NCI-H345 treated with DMSO at 0.1 percent for 48 hours (cell line): ENCODE data around the gene GPRASP2.
"Not testable (repeated sequence)": the region's sequence is repeated elsewhere in the genome, so short reads cannot be mapped to it uniquely, and the experiment has no call there.

Experiments
- DNase-seq: peaks from one replicate; lab custom pipeline; 2025; ENCODE audit not compliant: unreplicated experiment; lab: John Stamatoyannopoulos, UW

The GPRASP2 gene

DNA sequence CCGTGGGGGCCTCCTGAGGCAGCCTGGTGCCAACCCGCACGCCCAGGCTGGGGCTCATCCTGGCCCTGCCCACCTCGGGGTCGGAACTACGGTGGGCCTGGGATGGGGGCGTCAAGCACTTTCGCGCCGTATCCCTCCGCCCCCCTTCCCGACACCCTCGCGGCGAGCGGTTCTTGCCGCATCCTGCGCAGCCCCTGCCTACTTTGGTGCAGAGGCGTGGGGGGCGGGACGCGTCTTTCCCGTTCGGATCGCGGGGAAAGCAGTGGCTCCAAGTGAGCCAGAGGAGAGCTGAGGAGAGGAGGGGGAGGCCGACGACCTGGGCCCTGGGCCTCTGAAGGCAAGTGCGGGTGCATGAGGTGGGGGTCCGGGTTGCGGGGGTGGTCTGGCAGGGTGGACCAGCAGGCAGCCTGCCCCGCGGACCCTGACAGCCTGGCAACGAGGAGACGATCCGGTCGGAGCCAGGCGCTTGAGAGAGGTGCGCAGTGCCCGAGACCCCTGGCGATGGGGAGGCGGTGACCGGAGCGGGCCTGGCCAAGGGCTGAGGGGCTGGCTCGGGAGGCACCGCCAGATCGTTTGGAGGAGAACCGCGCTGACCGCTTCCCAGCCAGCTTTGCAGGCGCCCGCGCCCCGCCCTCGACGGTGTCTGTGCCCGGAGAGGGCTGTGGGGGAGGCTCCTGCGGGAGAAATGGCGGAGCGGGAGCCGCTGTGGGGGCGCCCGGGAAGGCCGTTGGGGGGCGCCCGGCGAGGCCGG is at the start of gene GPRASP2:
Gene GPRASP2, plus strand, starts transcription at position 233 of the 751 bp plus-strand sequence. CDS start 2,422 bp downstream, outside the sequence.
- no peak for DNase-seq

DNA sequence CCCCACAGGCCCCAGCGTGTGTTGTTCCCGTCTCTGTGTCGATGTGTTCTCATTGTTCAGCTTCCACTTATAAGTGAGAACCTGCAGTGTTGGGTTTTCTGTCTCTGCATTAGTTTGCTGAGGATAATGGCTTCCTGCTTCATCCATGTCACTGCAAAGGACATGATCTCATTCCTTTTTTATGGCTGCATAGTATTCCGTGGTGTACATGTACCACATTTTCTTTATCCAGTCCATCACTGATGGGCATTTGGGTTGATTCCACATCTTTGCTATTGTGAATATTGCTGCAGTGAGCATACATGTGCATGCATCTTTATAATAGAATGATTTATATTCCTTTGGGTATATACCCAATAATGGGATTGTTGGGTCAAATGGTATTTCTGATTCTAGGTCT is 48.4 kb upstream of the GPRASP2 start:
- DNase-seq, result not testable (repeated sequence)

DNA sequence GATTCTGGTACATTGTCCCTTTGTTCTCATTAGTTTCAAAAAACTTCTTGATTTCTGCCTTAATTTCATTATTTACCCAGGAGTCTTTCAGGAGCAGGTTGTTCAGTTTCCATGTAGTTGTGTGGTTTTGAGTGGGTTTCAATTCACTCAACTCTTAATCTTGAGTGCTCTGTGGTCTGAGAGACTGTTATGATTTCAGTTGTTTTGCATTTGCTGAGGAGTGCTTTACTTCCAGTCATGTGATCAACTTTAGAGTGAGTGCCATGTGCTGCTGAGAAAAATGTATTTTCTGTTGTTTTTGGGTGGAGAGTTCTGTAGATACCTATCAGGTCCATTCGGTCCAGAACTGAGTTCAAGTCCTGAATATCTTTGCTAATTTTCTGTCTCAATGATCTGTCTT is 45.2 kb upstream of the GPRASP2 start:
- not testable (repeated sequence) for DNase-seq

DNA sequence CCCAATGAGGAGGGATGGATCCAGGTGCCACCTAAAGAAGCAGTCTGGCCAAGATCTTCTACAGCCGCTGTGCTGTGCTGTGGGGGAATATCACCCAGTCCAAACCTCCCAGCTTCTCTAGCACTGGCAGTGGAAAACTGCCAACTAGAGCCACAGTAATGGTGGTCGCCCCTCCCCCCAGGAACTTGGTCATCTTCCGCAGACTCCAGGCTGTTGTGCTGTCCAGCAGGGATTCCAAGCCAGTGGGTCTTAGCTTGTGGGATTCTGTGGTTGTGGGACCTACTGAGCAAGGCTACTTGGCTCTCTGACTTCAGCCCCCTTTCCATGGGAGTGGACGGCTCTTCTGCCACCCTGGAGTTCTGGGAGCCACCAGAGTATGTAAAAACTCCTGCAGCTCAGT is 42.7 kb upstream of the GPRASP2 start:
- no peak for DNase-seq

DNA sequence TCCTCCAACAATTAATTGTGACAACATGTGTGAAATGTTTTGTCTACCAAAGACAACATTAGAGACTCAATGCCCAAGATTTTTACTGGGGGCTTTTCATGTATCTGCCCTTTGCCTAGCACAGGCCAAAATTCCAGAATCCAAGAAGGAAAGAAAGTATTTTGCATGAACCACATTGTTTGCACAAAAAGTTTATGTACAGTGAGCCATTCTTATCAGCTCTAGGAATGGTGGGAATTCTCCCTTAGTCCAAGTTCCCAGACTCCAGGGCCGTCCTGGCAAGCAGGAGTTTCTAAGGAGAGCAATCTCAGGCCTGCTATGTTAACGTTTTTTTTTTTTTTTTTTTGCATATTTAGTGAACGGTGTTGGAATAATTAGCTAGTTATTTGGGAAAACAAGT is 39.4 kb upstream of the GPRASP2 start:
- DNase-seq, result no peak

DNA sequence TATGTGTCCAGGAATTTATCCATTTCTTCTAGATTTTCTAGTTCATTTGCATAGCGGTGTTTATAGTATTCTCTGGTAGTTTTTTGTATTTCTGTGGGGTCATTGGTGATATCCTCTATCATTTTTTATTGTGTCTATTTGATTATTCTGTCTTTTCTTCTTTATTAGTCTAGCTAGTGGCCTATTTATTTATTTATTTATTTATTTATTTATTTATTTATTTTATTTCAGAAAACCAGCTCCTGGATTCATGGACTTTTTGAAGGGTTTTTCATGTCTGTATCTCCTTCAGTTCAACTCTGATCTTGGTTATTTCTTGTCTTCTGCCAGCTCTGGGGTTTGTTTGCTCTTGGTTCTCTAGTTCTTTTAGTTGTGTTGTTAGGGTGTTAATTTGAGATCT is 34.8 kb upstream of the GPRASP2 start:
- DNase-seq, result not testable (repeated sequence)

DNA sequence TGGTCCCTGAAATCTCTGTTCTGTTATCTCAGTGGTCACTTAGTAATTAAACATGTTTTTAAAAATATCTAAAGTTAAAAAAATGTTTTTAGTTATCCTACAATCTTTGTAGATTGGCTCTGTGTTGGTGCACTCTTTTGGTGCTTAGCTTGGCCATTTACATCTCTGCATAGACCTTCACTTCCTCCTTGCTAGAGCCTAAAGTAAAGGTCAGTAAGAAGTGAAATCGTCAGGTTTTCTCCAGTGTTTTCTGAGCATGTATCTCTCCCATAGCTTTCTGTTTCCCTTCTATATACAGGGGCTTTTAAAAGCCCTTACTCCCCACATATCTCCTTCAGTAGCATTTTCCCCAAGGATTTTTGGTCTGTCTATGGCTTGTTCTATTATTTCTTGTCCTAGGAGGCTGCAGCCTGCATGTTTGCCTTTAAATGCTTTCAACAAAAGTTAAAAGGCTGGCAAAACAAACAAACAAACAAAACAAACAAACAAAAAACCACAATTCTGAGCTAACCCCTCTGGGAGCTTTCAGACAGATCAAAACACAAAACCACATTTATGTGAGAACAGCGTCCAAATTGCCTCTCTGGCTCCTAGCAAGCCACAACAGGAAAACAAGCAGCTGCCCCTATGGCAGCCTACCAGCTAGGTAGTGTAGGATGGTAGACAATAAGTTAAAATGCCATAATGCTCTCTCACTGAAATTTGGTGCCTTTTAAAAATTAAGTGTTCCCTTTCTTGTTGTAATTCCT is 27.3 kb upstream of the GPRASP2 start:
- no peak for DNase-seq

DNA sequence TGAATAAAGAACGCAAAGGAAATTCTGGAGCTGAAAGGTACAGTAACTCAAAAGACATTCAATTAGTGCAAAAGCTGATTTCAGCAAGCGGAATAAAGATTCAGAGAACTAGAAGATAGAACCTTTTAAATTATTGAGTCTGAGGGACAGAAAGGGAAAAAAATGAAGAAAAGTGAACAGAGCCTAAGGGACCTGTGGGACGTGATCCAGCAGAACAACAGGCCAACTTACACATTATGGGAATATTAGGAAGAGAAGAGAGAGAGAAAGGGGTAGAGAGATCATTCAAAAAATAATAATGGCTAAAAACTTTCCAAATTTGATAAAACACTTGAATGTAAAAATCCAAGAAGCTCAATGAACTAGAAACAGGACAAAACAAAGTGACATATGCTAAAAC is 17.5 kb upstream of the GPRASP2 start:
- DNase-seq, result no peak

DNA sequence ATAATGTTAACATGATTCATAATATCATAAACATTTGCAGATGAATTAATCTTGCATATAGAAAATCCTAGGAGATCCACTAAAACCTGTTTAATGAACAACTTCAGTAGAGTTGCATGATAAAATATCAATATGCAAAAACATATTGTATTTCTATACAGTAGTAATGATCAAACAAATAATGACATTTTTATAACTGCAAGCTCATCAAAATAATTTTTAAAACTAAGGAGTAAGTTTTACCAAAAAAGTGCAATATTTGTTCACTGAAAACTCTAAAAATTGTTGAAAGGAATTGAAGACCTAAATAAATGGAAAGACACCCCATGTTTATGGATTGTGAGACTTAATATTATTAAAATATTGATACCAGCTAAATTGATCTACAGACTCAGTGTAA is 15.9 kb upstream of the GPRASP2 start:
- DNase-seq, result no peak

DNA sequence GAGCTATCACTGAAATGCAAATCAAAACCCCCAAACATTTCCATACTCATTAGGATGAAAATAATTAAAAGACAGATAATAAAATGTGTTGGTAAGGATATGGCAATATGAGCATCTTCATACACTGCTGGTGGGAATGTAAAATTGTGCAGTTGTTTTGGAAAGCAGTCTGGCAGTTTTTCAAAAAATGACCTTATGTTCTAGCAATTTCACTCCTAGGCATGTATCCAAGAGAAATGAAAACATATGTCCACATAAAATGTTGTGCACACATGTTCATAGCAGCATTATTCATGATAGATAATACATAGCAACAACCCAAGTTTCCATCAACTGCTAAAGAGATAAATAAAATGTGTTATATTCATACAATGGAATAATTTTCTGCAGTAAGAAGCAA is 14.8 kb upstream of the GPRASP2 start:
- no peak for DNase-seq

DNA sequence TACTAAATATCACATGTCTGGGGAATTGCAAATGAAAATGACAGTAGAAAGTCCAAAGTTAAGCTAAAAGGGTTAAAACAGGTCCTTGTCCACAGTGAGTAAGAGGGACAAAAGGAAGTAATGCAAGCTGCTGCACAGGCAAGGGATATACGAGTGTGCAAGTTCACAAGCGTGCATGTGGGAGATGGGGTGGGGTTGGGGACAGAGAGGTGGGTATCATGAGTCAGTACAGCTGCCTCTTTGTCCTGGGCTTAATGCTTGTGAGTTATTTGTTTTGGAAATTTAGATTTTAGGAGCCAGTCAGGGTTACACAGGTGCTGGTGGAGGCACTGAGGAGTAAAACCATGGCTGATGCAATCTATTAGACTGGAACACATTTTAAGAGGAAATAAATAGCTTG is 3.3 kb upstream of the GPRASP2 start:
- no peak for DNase-seq

DNA sequence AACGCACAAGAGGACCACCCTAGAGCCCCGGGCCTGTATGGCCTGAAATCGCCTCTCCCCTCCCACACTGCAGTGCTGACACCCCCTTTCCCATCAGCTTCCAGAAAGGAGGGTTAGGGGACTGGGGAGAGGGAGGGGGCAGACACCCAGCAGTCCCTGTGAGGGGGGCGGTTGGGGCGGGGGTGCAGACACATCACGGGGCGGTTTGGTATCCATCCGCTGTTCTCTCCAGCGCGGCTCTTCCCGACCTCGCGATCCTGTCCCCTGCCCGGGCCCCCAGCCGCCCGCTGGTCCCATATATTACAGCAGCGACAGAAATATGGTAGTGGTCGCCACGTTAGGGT is 404 bp upstream of the GPRASP2 start:
- no peak for DNase-seq

DNA sequence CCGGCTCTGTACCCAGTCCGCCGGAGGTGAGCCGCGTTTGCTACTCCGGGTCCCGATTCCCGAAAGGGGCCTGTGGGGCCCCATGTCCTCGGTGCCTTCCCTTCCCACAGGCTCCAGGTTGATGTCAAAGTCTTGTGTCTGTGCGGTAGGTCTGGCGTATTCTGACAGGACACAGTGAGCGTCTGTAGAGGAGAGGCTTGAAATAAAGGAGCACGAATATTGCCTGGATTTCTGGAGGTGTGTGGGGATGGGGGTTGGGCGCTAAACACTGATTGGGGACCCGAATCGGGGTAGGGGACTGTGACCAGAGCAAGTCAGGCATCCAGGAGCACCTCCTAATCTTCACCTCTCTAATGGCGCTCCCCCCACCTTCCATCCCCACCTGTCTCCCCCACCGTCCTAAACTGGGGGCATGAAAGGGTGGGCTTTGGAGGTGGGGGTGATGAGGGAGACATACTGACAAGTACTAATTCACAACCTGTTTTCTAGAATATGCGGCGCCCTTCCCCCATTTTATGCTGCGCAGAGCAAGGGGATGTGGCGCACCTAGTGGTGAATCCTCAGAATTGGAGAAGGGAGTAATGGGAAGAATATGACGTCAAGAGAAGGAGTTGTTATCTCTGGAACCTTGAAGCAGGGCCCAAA is 855 bp downstream of the GPRASP2 start:
- peak; percentile 4 for DNase-seq

DNA sequence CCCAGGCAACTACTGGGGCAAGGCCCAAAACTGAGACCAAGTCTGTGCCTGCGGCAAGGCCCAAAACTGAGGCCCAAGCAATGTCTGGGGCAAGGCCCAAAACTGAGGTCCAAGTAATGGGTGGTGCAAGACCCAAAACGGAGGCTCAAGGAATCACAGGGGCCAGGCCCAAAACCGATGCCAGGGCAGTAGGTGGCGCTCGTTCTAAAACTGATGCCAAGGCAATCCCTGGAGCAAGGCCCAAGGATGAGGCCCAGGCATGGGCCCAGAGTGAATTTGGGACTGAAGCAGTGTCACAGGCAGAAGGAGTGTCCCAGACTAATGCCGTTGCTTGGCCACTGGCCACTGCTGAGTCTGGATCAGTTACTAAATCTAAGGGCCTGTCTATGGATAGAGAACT is 2.7 kb downstream of the GPRASP2 start:
- DNase-seq, result no peak

DNA sequence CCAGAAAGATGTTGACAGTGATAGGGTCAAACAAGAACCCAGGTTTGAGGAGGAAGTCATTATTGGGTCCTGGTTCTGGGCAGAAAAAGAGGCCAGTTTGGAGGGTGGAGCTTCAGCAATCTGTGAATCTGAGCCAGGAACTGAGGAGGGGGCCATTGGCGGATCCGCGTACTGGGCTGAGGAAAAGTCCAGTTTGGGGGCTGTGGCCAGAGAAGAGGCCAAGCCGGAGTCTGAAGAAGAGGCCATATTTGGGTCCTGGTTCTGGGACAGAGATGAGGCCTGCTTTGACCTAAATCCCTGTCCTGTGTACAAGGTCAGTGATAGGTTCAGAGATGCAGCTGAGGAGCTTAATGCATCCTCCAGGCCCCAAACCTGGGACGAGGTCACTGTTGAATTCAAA is 3.7 kb downstream of the GPRASP2 start:
- no peak for DNase-seq

DNA sequence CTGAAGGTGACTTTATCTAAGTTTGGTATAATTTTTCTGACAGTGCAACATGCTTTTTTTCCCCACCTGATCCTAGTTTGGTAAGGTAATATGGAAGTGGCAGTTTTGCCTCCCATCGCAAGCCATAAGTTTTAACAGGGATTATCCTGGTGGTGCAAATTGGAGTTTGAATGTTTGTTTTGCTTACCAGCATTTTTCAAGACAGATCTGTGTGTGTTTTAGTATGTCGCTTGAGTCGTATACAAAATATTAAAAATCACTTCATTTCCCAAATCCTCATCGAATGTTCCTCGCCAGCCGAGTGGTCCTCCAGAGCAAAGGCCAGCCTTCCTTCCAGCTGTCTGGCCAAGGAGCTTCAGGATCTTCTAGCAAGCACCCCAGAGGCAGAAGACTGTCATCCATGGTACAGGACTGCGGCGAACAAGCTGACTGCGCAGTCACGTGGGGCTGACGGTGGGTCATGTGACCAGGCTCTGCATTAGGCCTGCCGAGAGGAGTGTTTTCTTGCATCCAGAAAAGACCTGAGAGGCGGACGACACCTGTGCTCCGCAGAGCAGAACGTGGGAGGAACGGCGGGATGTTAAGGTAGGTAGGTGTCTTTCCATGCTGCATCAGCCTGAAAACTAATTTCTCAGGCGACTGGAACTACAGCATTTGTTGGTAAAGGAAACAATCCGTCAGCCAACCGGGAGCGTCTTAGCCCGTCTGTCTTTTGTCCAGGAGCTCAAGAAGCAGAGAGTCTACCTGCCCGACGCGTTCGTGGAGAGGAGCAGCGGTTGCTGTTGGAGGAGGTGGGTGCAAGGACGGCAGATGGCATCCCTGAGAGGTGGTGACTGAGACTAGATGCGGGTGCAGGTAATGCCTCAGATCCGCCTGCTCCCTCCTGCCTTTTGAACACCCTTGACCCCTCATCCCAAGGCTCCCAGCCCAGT is 8.3 kb downstream of the GPRASP2 start, which contains the start of gene GPRASP3:
Gene GPRASP3, plus strand, starts transcription at position 507 of the 932 bp plus-strand sequence. CDS start 28,253 bp downstream, outside the sequence.
- DNase-seq, result peak; percentile 68

DNA sequence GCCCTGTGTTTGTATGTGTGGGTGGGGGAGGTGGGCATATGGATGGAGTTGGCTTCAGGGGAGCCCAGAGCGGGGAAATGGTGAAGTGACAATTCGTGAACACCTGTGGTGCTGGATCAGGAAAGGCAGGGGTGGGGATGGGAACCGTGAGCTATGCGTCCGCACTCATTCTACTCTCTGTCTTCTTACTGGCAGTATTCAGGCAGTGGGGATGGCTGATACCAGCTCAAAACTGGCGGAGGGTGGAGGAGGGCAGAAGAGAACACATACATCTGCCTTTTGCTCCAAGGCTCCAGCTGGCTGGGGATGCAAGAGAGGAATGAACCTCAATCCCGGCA is 8.9 kb downstream of the GPRASP2 start:
- not testable (repeated sequence) for DNase-seq

DNA sequence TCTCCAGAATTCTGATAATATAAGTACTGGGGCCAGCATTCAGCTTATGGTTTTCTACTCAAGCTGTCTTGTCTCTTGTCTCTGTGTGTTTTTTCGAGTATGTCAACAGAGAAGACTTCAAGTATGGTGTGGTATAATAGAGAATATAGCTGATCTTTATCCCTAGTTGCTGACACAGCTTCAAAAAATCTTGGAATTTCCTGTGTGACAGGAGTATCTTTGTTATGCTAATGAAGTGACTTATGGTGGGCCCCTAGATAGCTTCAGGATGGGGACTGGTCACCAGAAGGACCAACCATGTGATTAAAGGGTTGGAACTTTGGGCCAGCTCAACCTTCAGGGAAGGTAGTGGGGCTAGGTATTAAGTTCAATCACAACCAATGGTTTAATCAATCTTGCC is 11.2 kb downstream of the GPRASP2 start:
- no peak for DNase-seq

DNA sequence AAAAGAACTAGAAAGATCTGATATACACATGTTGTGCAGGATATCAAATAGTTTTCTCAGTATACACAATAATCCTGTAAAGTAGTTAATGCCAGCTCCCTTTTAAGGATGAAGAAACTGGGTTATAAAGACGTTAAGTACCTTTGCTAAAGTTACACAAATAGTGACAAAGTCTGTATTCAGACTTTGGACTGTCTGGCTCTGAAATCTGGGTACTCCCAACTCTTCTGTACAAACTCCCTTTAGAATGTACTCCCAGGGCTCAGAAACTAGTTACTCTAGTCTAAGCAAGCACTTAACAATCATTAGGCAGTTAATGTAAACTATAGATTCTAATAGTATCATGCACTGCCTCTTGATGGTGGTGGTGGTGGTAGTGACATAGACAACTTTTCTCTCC is 15.5 kb downstream of the GPRASP2 start:
- DNase-seq, result no peak

DNA sequence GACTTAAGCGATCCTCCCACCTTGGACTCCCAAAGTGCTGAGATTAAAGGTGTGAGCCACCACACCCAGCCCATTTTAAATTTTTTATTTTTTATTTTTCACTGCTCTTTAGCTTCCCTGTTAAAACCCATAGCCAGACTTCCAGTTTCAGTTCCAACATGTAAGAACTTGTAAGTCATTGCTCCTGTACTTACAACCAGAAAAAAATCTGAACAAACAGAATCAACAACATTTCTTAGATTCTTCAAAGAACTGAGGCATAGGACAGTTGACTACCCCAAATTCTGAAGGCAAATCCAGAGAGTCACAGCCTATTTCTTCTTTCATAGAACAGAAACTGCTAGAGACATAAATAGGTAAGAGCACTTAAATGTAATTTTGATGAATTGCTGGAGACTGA is 16.4 kb downstream of the GPRASP2 start:
- no peak for DNase-seq

DNA sequence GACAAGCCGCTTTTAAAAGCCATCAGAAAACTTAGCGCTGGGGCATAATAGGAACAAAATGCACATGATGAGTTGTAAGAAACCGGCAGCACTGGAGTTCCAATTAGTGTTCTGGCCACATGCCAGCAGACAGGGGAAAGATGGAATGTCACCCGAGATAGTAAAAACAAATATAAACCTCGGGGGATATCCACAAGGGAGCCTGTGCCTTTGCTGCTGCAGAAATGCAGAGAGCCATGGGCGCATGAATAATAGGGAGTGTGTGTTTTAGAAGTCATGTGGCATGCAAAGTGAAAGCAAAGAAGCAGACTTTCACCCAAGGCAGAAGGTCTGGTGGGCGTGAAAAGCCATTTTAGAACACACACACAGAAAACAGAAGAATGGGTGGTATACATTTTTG is 27.4 kb downstream of the GPRASP2 start:
- DNase-seq, result no peak
